Diencephalon (tissue), 1 donor: ENCODE data around the gene NCAPH2. TPM values are rescaled to one million over a fixed set of nuclear protein-coding genes. Genes with fewer than 3 reads are reported as not detected.

Experiments
- total RNA-seq: library from RNA; depleted of rRNA; stranded (reverse); fragments of >200 nt; gene quantifications from one replicate; pipeline ENCODE4 v1.2.3, GENCODE V29; 2014

Gene NCAPH2
- 44.5 TPM for total RNA-seq

GRCh38 chr22:50507991-50508884 lies at the start of gene NCAPH2:
Gene NCAPH2 (plus strand): TSS chr22:50508224. CDS start chr22:50508338, 114 bp downstream.

GRCh38 chr22:50474710-50475651 lies 33.0 kb upstream of the NCAPH2 start, which contains the start of gene SBF1:
Gene SBF1 (minus strand): TSS chr22:50475035. CDS start chr22:50474840, 195 bp downstream.

GRCh38 chr22:50481440-50482106 lies 26.5 kb upstream of the NCAPH2 start, which contains the start of gene ADM2:
Gene ADM2 (plus strand): TSS chr22:50481543. CDS start chr22:50481848, 305 bp downstream.

GRCh38 chr22:50486561-50487289 lies 21.3 kb upstream of the NCAPH2 start, which contains the start of gene MIOX:
Gene MIOX (plus strand): TSS chr22:50486859. CDS start chr22:50486898, 39 bp downstream.

GRCh38 chr22:50507421-50507990 lies 518 bp upstream of the NCAPH2 start, which contains the start of gene LMF2:
Gene LMF2 (minus strand): TSS chr22:50507702. CDS start chr22:50507675, 27 bp downstream.

GRCh38 chr22:50525104-50525857 lies 17.3 kb downstream of the NCAPH2 start, which contains the start of gene SCO2:
Gene SCO2 (minus strand): TSS chr22:50525598. CDS start chr22:50524411, 1,187 bp downstream.

GRCh38 chr22:50529897-50530579 lies 22.0 kb downstream of the NCAPH2 start, which contains the start of gene TYMP:
Gene TYMP (minus strand): TSS chr22:50530012. CDS start chr22:50529709, 303 bp downstream.

GRCh38 chr22:50545522-50546325 lies 37.7 kb downstream of the NCAPH2 start, which contains the start of gene KLHDC7B:
Gene KLHDC7B (plus strand): TSS chr22:50545899. CDS start chr22:50546244, 345 bp downstream.

GRCh38 chr22:50562523-50563412 lies 54.7 kb downstream of the NCAPH2 start, which contains the start of gene SYCE3:
Gene SYCE3 (minus strand): TSS chr22:50562919. CDS start chr22:50556405, 6,514 bp downstream.

Other genes with a start within 250 kb of the NCAPH2 start
- 11.8 TPM for gene MAPK12, start 246.5 kb upstream of the NCAPH2 start, total RNA-seq
- 13.4 TPM for gene MAPK11, start 237.8 kb upstream of the NCAPH2 start, total RNA-seq
- gene PLXNB2, start 200.6 kb upstream of the NCAPH2 start, total RNA-seq: 52.4 TPM
- gene DENND6B, start 181.2 kb upstream of the NCAPH2 start, total RNA-seq: 24.2 TPM
- gene PPP6R2, start 164.9 kb upstream of the NCAPH2 start, total RNA-seq: 62.1 TPM
- 89.3 TPM for gene SBF1, start 33.2 kb upstream of the NCAPH2 start, total RNA-seq
- gene ADM2, start 26.7 kb upstream of the NCAPH2 start, total RNA-seq: not detected
- not detected for gene MIOX, start 21.4 kb upstream of the NCAPH2 start, total RNA-seq
- 16.6 TPM for gene LMF2, start 522 bp upstream of the NCAPH2 start, total RNA-seq
- 0.92 TPM for gene SCO2, start 17.4 kb downstream of the NCAPH2 start, total RNA-seq
- 4.6 TPM for gene TYMP, start 21.8 kb downstream of the NCAPH2 start, total RNA-seq
- gene KLHDC7B, start 37.7 kb downstream of the NCAPH2 start, total RNA-seq: not detected
- not detected for gene SYCE3, start 54.7 kb downstream of the NCAPH2 start, total RNA-seq
- 9.2 TPM for gene CPT1B, start 70.2 kb downstream of the NCAPH2 start, total RNA-seq
- 28.6 TPM for gene CHKB, start 74.6 kb downstream of the NCAPH2 start, total RNA-seq
- 76.6 TPM for gene MAPK8IP2, start 92.6 kb downstream of the NCAPH2 start, total RNA-seq
- gene ARSA, start 119.9 kb downstream of the NCAPH2 start, total RNA-seq: 6.9 TPM
- gene SHANK3, start 164.6 kb downstream of the NCAPH2 start, total RNA-seq: 13.6 TPM
- not detected for gene ACR, start 230.0 kb downstream of the NCAPH2 start, total RNA-seq